GM12875 (cell line): ENCODE data around the gene SGTB.

Experiments used
- H3K4me3 ChIP-seq: one replicate; pipeline ENCODE4 v1.5.1; 2011; ENCODE audit warnings: low read depth, low read length, control low read depth
- CTCF ChIP-seq: IDR thresholded peaks from 2 replicates; pipeline ENCODE4 v1.5.1; 2011; ENCODE audit warnings: low read depth, mild to moderate bottlenecking, control low read depth, inconsistent platforms, low read length, moderate library complexity, borderline replicate concordance; ENCODE audit not compliant: insufficient read depth

SGTB gene

GRCh38 chr5:65620021-65620420 is 101.9 kb downstream of the SGTB start:
- no peak overlapping the region for H3K4me3 ChIP-seq
- TF ChIP-seq CTCF = no peak
